Sigmoid colon (tissue), 4 donors: Measurements from ENCODE around the gene NOP14.

ENCODE experiments used
- POLR2A ChIP-seq, 2 donors: fragments of 450-650 bp; IDR thresholded peaks; one replicate each; pipeline ENCODE4 v1.6.1; 2016; ENCODE audit warnings: antibody characterized with exemption in 2 of 2, mild to moderate bottlenecking in 2 of 2, moderate library complexity in 2 of 2
- POLR2AphosphoS5 ChIP-seq, 4 donors: sonication (generic); formaldehyde crosslinking; IDR thresholded peaks; one replicate each; pipeline ENCODE4 v1.6.1; 2017; ENCODE audit warnings: antibody characterized with exemption in 4 of 4
- TF ChIP-seq, protein P1 (sequence below), 4 experiments: fragments of 450-650 bp in 3 of 4; fragments of 200-600 bp in 1 of 4; IDR thresholded peaks; one replicate each; pipeline ENCODE4 v1.5.1; 2016 to 2019; ENCODE audit warnings: antibody characterized with exemption in 4 of 4, mild to moderate bottlenecking in 3 of 4, moderate library complexity in 2 of 4

DNA sequence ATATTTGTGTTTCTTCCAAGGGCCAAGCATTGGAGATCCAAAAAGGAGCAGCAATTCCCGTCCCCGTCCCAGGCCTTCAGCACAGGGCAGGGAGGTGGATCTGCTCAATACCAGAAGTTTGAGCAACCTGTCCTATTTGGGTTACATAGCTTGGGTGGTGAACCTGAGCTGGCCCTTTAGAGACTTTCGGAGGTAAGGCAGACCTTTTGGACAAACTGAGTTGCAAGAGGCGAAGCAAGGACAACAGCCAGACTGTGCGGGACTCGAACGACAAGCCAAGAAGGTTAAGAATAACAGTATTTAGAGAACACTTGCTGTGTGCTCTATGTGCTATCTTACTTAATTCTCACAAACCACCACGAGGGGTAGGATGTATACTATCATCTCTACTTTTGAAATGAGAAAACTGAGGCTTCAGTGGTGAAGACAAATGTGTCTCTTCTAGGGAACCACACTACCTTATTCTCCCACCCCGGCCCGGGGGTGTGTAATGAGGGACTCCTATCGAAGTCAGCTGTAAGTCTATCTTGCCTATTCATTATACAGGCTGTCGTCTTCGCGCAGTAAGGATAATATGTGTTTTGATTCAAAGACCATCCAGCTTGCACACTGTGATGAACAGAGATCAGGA is 1.3 kb downstream of the NOP14 start:
- no peak for TF ChIP-seq POLR2A (IDR thresholded peaks at IDR 0.05)
- TF ChIP-seq, protein P1, sequence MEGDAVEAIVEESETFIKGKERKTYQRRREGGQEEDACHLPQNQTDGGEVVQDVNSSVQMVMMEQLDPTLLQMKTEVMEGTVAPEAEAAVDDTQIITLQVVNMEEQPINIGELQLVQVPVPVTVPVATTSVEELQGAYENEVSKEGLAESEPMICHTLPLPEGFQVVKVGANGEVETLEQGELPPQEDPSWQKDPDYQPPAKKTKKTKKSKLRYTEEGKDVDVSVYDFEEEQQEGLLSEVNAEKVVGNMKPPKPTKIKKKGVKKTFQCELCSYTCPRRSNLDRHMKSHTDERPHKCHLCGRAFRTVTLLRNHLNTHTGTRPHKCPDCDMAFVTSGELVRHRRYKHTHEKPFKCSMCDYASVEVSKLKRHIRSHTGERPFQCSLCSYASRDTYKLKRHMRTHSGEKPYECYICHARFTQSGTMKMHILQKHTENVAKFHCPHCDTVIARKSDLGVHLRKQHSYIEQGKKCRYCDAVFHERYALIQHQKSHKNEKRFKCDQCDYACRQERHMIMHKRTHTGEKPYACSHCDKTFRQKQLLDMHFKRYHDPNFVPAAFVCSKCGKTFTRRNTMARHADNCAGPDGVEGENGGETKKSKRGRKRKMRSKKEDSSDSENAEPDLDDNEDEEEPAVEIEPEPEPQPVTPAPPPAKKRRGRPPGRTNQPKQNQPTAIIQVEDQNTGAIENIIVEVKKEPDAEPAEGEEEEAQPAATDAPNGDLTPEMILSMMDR (IDR thresholded peaks at IDR 0.05), result no peak
- no peak for TF ChIP-seq POLR2AphosphoS5 (IDR thresholded peaks at IDR 0.05)
